ENCODE data around the gene CAPN14.
A peak's percentile ranks its signal among the peaks of the same experiment; 100 is the strongest.
"Not testable (repeated sequence)": the region's sequence is repeated elsewhere in the genome, so short reads cannot be mapped to it uniquely, and the experiment has no call there.

CAPN14 gene

DNA sequence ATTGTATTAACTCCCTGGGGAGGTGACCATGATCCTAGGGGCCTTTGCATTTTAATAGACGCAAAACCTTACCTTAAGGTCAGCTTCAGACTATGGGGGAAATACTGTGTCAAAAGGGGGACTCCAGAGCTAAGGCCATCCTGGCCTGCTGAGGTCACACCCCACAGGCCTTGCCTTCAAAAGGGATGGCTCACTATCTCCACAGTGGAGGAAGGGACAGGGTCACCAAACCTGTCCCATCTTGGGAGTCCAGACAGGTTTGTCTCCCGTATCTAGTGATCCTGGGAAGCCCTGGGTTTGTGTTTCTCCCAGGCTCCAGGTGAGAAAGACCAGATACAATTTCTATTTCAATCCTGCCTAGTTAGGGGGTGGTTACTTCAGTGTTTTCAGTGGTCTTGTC is 24.9 kb downstream of the CAPN14 start:
- DNase-seq = no peak

DNA sequence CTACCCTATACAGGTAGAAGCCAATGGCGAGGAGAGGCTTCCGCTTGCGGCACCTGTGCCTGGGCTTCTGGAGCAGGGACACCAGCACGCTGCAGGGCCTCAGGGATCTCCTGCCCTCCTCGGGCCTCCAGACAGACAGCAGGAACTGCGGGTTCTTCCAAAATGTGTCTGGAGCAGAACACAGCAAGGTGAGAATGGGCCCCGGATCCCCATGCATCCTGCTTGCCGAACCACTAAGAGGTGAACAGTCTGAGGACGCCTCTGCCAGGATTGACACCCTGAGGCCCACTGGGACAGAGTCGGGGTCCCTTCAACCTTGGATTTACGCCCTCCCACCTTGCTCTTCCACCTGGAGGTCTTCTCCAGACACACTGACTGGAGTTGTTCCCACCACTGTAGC is 25.4 kb downstream of the CAPN14 start:
- no peak for DNase-seq

DNA sequence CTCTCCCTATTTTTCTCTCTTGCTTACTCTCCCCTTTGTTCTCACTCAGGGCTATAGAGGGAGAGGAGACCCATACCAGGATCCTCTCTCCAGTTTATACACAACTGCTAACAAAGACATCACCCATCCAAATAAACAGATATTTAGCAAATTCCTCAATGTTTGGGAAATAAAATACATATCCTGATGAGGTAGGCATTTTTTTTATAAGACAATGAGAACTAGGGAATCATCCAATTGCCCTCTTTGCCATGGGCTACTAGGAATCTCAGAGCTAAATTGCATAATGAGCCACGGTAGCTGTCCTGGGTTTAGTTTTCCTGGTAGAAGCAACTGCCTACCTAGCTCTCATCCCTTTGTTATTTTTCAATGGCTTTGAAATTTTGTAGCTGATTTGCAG is 27.1 kb downstream of the CAPN14 start:
- no peak for DNase-seq

DNA sequence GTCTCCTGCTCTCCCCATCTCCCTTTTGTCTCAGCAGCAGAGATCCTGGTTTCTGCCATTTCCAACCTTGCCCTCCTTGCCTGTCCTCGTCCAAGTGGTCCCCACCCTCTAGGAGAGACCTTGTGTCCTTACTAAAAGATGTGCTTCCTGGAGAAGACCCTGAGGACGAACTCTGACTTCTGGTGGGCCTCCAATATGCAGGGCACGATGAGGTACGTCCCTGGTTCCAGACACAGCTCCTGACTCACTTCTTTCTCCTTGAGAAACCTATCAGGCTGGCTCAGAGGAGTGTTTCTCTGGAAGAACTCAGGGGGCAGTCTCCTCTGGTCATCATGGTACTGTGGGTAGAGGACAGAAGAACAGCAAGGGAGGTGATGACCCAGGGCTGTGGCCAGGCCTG is 28.2 kb downstream of the CAPN14 start:
- no peak for DNase-seq

DNA sequence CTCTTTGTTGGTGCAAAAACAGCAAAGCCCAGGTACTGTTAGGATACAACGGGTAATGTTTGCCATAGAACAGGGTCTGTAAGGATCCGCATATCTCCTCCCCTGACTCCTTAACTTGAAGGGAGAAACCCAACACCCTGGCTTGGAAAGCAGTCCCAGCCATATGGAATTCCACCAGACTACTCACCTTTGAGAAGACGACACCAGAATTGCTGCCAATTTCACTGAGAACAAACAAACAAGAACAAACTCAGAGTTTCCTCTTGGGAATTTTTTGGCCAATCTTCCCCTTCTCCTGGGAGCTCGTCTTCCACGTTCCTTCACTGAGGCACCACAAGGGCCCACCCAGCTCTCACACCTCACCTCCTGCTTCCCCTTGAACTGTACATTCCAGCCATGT is 29.2 kb downstream of the CAPN14 start:
- no peak for DNase-seq

DNA sequence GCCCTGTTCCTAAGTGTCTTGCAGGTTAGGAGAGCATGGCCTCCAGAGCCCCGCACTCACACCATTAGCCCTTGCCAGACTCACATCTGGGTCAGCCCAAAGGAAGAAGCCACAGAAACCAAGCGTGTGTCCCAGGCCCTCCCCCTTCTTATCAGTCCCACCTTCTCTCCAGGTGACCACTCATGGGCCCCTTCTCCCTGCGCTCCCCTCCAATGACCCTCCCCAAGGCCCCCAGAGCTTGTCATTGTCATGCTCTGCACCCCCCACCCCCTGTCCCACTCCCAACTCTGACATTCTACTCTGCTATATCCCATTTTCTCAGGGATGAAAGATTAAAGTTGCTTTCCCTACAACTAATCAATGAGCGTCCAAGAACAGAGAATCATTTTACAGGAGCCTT is 30.1 kb downstream of the CAPN14 start:
- no peak for DNase-seq

DNA sequence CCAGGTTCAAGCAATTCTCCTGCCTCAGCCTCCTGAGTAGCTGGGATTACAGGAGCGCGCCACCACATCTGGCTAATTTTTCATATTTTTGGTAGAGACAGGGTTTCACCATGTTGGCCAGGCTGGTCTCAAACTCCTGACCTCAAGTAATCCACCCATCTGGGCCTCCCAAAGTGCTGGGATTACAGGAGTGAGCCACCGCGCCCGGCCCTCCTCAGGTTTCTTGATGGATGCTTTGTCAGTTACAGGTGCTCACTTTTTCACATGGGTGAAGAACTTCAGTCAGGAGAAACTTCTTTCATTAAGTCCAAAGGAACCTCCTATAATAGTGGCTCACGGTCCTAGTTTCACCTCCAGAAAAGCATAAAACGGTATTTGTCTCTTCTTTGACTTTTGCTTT is 33.3 kb downstream of the CAPN14 start:
- DNase-seq = not testable (repeated sequence)

DNA sequence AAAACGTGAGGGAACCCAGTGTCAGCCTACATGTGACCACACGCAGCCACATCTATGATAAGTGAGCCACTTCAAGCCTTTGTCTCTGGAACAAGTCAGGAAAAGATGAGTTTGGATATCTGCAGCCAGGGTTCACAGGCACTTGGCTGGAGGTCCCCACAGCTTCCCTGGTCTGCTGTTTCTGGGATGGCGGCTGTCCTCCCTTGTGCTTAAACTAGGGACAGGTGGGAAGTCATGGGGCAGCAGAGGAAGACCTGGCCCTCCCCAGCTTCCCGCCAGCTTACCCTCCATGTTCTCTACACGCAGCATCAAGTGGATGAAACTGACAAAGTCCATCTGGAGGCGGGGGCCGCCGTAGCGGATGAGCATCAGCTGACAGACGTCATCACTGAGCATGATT is 40.6 kb downstream of the CAPN14 start:
- DNase-seq = no peak

DNA sequence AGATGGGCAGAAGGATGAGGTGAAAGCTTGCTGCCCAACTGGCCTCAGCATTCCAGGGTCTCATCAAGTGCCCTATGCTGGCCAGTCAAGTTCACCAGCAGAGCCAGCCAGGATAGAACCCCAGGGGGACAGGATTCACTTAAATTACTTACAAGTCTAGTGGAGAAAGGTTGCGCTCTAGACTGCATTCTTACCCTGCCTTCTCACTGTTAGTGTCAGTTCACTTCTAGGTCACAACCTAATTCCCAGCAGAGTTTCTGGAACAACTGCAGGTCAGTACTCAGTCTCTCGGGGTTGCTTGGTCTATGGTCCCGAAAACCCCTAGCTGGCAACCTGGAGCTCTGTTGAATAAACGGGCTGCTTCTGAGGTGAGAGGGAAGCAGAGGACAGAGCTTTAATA is 46.2 kb downstream of the CAPN14 start:
- DNase-seq = no peak

DNA sequence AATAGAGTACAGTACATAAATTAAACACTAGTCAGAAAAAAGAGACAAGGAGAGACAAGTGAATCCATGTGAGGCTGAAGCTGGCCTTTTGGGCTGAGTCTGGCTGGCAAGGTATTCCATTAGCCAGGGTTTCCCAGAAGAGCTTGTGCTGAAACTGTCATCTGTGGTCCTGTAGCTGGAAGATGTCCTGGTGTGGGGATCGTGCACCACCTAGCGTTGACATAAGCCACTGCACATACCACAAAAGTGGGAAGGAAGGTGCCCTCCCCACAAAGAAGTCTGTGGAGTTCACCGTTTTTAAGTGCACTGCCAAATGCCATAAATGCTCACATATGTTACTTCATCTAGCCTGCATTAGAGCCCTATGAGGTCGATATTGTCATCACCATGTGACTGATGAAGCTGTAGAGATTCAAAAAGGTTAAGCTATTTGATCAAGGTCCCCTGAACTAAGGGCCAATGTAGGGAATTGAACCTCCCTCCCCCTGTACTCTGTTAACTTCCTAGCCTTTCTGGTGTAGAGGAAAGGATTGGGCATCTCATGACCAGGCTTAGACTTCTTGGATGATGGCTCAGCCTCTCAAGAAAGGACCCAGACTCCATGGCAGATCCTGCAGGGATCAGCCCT is 47.1 kb downstream of the CAPN14 start:
- DNase-seq = peak; percentile 62 to 88 (median 64)

DNA sequence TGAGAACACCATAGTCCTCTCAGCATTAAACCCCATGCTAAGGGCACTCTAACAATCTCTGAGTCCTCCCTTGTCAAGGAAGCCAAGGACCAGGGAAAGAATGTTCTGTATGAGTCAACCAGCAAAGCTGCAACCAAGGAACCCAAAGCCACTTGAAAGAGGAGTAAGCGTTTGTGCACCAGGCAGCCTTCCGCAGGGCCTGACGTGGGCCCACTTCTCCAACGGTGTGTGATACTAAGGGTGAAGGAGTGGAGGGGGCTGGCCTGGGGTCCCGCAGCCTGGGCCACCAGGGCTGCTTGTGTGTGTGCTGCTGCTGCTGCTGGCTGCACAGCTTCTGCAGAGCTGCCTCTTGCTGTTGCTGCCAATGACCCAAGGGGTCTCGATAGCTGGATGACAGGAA is 49.0 kb downstream of the CAPN14 start:
- DNase-seq = no peak

DNA sequence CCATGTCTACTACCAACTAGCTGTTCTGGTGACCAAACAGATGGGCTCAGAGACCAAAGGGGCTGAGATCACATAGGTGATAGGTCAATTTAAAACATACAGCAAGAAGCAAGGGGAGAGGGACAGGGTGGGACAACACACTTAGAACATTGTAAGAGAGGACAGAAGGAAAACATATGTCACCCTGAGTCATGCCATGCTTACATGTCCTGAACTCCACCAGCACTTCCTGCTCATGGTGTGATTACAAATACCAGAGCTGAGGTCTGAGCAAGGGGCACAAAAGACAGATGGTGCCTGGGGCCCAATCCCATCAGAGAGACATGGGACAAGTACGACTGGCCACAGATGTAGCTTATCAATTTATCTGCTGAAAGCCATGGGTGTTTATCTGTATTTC is 50.4 kb downstream of the CAPN14 start:
- no peak for DNase-seq

DNA sequence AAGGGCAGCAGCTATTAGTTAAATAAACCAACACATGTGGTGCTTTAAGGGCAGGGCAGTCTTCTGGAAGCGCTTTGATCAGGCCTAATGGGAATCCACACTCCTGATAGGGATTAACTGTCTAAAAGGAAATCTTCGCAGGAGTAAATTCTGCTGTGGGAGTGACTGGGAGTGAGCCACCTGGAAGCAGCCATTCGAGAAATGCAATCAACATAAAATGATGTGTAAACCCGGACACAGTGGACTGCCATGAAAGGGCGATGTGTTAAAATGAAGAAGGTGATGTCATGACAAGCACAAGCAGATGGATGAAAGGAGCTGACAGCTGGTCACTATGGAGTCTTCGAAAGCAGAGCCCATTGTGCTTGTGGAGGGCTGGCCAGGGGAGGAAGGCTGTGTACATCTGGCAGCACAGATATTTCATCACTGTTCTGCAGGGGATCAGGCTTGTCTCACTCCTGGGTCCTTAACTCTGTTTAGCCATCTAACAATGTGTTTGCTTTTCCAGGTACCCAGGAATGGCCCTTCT is 54.2 kb downstream of the CAPN14 start:
- peak in 1 of 3 experiments; percentile 39 for DNase-seq

DNA sequence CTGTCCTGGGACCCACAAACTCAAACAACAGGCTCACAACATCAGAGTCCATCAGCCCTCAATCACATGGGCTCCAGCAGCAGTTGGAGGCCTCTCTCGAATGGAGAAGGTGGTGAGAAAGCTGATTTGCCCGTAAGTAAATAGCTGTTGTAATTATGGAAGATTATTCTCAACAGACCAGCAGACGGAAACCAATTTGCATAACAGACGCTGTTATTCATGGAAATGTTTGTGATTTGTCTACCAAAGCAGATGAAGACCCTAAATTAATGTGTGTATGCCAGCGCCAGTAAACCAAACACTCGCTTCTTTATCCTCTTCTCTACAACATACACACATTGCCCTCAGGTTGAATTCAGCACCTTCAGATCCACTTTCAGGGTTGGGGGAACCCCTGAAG is 55.7 kb downstream of the CAPN14 start:
- no peak for DNase-seq

DNA sequence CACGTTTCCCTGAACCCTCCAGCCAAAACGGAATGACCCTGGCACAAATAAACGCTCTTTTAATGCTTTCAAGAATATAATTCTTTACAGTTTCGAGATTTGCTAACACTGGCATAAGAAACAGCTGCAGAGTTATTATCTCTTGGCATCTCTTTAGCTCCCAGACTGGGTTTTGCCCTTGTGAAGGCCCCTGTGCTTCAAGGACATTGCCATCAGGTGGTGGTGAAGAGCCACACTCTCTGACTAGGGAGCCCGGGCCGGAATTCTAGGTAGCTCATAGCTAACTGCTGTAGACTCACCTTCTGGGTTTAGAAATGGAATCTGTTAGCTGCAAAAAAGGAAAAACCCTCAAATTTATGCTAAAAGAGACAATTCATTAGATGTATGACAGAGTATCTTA is 65.8 kb downstream of the CAPN14 start:
- no peak for DNase-seq

DNA sequence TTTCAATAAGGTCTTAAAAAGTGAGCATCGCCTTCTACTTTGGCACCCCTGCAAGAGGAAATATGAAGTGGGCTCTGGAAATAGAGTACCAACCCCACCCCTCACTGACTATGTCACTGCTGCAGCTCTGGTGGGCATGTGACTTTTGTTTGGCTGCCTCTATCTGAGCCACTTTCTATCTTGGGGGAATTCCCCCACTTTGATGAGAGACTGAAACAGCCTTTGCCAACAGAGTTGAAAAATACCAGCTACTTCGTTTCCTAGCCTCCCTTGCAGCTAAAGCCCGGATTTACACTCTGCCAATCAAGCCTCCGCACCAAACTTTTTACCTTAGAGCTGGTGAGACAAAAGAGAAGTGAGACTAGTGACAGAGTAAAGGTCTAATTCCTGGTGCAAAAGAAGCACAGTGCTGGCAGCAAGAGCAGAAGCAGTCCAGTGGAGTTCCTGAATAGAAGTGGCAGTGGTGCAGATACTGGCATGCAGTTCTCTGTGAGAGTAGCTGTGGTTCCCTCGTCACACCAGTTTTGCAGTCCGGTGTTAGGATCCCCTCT is 67.1 kb downstream of the CAPN14 start:
- DNase-seq = no peak

DNA sequence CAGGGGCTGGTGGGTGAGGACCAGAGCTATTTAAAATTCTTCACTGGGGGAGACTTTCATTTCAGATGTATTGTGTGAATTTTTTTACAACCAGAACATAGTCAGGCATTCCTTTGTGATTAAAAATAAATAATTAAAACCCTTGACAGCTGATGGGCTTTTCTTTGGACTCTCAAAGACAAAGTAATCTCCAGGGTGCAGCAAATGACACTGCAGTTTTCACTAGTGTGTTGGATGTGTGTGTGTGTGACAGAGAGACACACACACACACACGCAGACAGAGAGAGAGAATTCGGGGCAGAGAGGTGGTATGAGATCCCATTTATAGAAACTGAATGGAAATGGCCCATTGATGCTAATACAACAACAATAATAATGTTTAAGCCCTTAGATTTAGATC is 68.8 kb downstream of the CAPN14 start:
- DNase-seq = no peak

DNA sequence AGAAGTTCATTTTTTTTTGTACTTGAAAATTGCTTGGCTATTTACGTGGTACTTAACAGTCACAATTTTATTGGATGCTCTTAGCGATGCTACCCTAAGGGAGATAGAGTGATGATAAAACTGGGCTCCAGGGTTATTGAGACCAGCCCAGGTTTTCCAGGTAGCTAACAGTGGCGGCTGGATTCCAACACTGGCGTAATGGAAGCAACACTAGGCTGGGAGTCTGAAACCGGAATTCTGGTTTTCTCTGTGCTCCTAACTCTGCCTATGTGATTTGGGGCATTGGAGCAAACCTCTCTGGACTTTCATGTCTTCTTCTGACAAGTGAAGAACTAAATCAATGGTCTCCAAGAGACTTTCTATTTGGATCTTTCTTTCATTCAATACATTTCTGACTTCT is 69.7 kb downstream of the CAPN14 start:
- no peak for DNase-seq

DNA sequence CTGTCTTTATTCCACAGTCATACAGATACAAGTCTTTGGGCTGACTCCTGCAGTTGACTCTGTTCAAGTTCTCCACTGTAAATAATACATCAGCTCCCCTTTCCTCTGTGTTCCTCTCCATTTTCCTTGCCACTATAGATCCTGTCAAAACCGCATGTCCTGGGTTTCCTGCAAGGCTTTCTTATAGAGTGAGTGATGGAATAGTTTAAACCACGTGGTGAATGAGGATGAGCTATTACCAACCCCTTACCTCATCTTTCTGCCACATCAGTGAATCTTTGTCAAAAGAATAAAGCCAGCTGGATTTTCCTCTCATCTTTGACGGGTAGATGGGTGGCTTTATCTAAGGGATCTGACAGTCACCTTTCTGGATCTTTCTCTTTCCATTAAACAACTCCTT is 75.2 kb downstream of the CAPN14 start:
- no peak for DNase-seq

DNA sequence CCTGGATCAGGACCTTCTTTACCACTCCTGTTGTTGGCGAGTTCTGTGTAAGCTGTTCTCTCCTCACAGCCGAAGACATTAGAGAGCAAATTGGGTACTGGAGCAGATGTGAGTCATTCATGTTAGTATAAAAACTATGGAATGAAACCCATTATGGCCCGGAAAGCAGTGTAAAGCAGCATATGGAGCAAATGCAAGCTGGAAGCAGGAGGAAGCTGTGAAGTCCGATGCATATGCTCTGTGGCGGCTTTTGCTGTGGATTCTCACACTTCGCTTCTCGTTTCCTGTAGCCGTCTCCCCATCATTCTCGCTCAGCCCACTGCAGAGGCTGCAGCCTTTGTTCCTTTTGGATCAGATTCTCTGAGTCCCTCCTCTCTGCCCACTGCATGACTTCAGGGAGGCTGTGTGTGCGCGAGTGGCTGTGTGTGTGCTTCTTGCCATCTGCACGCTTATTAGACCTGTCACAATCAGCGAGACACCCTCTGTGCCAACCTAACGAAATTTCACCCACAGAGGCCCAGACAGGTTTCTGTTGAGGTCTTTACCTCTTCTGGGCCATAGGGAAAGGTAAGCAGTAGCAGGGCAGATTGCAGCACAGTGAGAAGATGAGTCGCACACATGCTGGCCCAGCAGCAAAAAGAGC is 75.8 kb downstream of the CAPN14 start:
- no peak for DNase-seq

DNA sequence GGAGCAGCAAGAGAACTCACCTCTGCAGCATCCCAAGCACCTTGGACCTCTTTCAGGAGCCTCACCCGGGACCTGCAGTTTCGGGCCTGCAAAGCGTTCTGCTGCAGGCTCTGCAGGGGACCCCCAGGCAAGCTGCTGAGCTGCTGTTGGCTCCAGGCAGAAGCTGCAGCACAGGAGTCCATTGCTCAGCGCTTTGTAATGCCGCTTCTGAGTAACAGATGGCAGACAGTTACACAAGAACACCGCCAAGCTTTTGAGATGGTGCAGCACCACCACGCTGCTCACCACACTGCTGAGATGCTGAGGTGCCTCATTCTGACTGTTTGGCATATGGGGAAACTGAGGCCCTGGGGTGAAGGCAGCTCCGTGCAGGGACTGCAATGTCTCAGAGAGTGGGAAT is 77.2 kb downstream of the CAPN14 start:
- no peak for DNase-seq

DNA sequence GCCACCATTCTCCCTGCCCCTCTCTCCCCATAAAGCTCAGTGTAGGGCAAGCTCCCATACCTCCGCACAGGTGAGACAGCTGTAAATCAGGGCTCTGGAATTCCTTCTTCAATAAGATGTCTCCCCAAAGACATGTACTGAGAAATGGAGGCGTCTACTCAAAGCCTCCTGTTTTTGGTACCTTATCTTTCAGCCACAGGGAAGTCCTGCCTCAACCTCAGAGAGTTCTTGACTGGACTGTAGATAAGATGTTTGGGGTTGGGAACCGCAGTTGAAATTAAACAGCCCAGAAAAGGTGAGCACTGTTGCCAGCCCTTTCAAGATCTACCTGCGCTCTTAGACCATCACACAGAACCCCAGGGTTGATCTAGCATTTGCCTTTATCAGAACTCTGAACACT is 77.6 kb downstream of the CAPN14 start:
- DNase-seq = no peak

DNA sequence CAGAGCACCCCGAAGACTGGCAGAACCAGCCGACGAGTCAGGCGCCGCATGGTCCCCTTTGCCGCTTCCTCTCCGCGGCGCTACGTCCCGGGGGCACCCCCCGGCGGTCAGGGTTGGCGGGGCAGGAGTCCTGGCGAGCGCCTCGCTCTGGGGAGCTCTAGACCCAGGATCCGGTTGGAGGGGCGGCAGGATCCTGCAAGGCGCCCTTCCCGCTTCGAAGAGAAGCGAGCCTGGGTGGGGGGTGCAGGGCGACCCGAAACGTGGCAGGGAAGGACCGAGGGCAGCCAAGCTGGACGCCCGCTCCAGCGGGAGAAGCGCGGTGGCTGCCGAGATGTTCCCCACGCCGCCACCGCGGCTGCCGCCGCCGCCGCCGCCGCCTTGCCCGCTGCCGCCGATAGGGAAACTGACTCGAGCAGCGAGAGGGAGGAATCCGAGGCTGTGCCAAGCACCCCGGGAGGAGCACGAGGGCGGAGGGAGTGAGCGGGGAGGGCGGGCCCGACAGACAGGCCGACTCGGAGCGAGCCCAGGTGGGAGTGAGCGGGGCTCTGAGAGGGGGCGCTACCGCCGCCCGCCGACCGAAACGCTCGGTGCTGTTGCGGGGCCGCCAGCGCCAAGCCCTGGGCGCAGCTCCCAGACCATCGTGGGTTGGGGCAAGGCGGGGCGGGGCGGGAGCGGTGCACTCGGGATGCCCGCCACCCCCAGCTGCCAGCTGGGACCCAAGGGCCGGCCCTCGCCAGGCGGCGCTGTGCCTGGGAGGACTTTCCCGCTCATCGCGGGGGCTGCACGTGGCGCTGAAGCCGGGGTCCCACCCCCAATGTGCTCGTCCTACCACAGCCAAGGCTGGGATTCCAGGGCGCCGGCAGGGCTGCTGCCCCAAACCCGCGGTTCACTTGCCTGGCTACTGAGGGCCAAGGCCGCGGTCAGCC is 79.0 kb downstream of the CAPN14 start, which contains the start of gene GALNT14:
Gene GALNT14 (minus strand): TSS at position 404 of the 926 bp plus-strand sequence. CDS start 354 bp downstream, at position 50.
- peak; percentile 14 to 87 (median 83) for DNase-seq

Data from NCI-H1417 (cell line).